ENCODE data around the gene POU6F2. TPM values are rescaled to one million over a fixed set of nuclear protein-coding genes. Genes with fewer than 3 reads are reported as not detected.
A peak's percentile ranks its signal among the peaks of the same experiment; 100 is the strongest.
"Not testable (repeated sequence)": the region's sequence is repeated elsewhere in the genome, so short reads cannot be mapped to it uniquely, and the experiment has no call there.

Gene POU6F2
- total RNA-seq, 1 experiment from 2014 or later, result 0.64 TPM

DNA sequence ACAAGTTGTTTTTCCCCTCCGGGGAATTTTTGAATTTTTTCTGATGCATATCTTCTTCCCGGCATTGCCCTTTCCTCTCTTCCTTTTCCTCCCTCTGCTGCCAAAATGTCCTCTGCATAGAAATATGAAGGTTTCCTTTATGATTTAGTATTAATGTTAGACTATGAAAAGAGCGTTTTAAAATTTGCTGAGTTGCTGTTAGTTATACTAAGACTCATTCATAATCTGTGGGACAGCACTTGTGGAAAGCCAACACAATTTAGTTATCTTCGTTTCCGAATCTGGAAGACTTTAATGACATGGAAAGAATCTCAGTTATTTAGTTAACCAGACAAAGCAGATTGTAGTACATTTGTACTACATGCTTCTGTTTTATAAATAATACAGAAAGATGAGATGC is 25.0 kb downstream of the POU6F2 start:
- CTCF ChIA-PET, result no interaction called here
- TF ChIP-seq, protein P1, sequence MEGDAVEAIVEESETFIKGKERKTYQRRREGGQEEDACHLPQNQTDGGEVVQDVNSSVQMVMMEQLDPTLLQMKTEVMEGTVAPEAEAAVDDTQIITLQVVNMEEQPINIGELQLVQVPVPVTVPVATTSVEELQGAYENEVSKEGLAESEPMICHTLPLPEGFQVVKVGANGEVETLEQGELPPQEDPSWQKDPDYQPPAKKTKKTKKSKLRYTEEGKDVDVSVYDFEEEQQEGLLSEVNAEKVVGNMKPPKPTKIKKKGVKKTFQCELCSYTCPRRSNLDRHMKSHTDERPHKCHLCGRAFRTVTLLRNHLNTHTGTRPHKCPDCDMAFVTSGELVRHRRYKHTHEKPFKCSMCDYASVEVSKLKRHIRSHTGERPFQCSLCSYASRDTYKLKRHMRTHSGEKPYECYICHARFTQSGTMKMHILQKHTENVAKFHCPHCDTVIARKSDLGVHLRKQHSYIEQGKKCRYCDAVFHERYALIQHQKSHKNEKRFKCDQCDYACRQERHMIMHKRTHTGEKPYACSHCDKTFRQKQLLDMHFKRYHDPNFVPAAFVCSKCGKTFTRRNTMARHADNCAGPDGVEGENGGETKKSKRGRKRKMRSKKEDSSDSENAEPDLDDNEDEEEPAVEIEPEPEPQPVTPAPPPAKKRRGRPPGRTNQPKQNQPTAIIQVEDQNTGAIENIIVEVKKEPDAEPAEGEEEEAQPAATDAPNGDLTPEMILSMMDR (IDR thresholded peaks at IDR 0.05; ENCODE audit: unreplicated experiment), result no peak
- no TSS peak for BruUV-seq (replicated peaks)
- no peak overlapping the region for H3K4me3 Mint-ChIP-seq (ENCODE audit: low read depth, unreplicated experiment)
- no peaks in the 10 kb centered on the region for H3K4me1 Mint-ChIP-seq (ENCODE audit: low read depth, unreplicated experiment)
- no peaks in the 10 kb centered on the region for H3K36me3 Mint-ChIP-seq (ENCODE audit: insufficient read depth, unreplicated experiment)
- no peaks in the 10 kb centered on the region for H3K27me3 Mint-ChIP-seq (ENCODE audit: unreplicated experiment)
- H3K9me3 Mint-ChIP-seq (ENCODE audit: low read depth, unreplicated experiment), result no peaks in the 10 kb centered on the region
- DNase-seq, result no peak
- H3K27ac Mint-ChIP-seq (ENCODE audit: unreplicated experiment), result no peak overlapping the region
- intact Hi-C loops (cut with micrococcal nuclease; ENCODE audit: unreplicated experiment), result no loop called here

DNA sequence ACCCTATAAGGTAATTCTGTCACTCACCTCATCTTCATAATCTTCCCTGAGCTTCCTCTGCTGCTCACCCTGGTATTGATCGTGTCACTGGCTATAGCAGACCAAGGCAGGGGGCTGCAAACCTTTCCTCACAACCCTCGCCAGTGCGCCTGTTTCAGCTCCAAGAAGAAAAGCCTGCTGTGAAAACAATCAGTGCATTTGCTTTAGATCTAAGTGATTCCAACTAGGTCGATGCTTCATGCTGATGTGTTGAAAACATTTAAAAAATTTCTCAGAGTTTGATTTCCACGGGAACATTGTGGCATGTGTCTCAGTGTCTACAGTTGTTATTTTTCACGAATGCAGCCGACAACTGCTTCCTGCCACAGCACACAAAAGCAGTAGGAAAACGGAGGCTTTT is 27.3 kb downstream of the POU6F2 start:
- no peak for DNase-seq
- CTCF ChIA-PET, result no interaction called here
- intact Hi-C loops (cut with micrococcal nuclease; ENCODE audit: unreplicated experiment), result no loop called here
- Mint-ChIP-seq H3K36me3 (ENCODE audit: insufficient read depth, unreplicated experiment) (no peaks in the 10 kb centered on the region), H3K27me3 (ENCODE audit: unreplicated experiment) (no peaks in the 10 kb centered on the region), H3K9me3 (ENCODE audit: low read depth, unreplicated experiment) (no peaks in the 10 kb centered on the region), H3K27ac (ENCODE audit: unreplicated experiment) (no peak overlapping the region), H3K4me1 (ENCODE audit: low read depth, unreplicated experiment) (no peaks in the 10 kb centered on the region), H3K4me3 (ENCODE audit: low read depth, unreplicated experiment) (no peak overlapping the region)
- TF ChIP-seq, protein P1 (IDR thresholded peaks at IDR 0.05; ENCODE audit: unreplicated experiment), result no peak
- BruUV-seq (replicated peaks), result no TSS peak

DNA sequence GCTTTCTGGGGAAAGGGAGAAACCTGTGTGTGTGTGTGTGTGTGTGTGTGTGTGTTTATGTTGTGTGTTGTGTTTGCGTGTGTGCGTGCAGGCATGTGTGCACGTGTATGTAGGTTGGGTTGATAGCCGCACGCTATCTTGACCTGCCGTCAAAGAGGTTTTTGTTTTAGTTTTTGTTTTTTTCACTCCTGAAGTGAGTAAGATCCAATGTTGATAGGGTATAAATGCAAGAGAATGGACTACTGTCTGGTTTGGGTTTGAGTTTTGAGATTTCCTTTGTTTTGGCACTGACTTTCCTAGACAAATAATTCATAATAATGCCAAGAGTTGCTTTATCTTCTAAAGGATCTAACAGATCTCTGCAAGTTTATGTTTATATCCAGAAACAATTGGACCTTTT is 27.8 kb downstream of the POU6F2 start:
- intact Hi-C loops (cut with micrococcal nuclease; ENCODE audit: unreplicated experiment), result no loop called here
- TF ChIP-seq, protein P1 (IDR thresholded peaks at IDR 0.05; ENCODE audit: unreplicated experiment), result no peak
- no peaks in the 10 kb centered on the region for H3K4me1 Mint-ChIP-seq (ENCODE audit: low read depth, unreplicated experiment)
- BruUV-seq (replicated peaks), result no TSS peak
- H3K27ac Mint-ChIP-seq (ENCODE audit: unreplicated experiment), result no peak overlapping the region
- no peaks in the 10 kb centered on the region for H3K36me3 Mint-ChIP-seq (ENCODE audit: insufficient read depth, unreplicated experiment)
- CTCF ChIA-PET, result no interaction called here
- H3K4me3 Mint-ChIP-seq (ENCODE audit: low read depth, unreplicated experiment), result no peak overlapping the region
- no peaks in the 10 kb centered on the region for H3K27me3 Mint-ChIP-seq (ENCODE audit: unreplicated experiment)
- DNase-seq, result no peak
- H3K9me3 Mint-ChIP-seq (ENCODE audit: low read depth, unreplicated experiment), result no peaks in the 10 kb centered on the region

DNA sequence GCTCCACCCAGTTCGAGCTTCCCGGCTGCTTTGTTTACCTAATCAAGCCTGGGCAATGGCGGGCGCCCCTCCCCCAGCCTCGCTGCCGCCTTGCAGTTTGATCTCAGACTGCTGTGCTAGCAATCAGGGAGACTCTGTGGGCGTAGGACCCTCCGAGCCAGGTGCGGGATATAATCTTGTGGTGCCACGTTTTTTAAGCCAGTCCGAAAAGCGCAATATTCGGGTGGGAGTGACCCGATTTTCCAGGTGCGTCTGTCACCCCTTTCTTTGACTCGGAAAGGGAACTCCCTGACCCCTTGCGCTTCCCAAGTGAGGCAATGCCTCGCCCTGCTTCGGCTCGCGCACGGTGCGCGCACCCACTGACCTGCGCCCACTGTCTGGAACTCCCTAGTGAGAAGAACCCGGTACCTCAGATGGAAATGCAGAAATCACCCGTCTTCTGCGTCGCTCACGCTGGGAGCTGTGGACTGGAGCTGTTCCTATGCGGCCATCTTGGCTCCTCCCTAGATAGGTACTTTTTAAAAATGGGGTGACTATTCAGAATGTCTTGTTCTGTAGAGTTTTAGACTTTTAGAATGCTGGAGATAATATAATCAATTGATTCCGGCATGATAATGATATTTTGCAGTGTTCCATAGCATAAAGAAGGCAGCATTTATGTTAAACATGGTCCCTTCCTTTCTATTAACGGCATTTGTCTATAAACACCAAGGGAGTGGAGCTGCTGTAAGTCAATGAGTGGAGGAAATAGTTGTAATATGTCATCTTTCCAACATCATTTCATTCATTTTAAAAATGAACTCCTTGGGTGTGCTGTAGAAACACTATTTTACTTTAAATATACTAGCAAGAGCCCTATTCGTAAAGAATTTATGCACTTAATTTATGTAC is 35.6 kb downstream of the POU6F2 start:
- H3K36me3 Mint-ChIP-seq (ENCODE audit: insufficient read depth, unreplicated experiment); H3K9me3 Mint-ChIP-seq (ENCODE audit: low read depth, unreplicated experiment); CTCF ChIA-PET; DNase-seq; H3K27ac Mint-ChIP-seq (ENCODE audit: unreplicated experiment); H3K27me3 Mint-ChIP-seq (ENCODE audit: unreplicated experiment); H3K4me3 Mint-ChIP-seq (ENCODE audit: low read depth, unreplicated experiment); intact Hi-C loops (cut with micrococcal nuclease; ENCODE audit: unreplicated experiment); BruUV-seq (replicated peaks): not testable (repeated sequence)
- peaks cover 22% of the 10 kb centered on the region for H3K4me1 Mint-ChIP-seq (ENCODE audit: low read depth, unreplicated experiment)

DNA sequence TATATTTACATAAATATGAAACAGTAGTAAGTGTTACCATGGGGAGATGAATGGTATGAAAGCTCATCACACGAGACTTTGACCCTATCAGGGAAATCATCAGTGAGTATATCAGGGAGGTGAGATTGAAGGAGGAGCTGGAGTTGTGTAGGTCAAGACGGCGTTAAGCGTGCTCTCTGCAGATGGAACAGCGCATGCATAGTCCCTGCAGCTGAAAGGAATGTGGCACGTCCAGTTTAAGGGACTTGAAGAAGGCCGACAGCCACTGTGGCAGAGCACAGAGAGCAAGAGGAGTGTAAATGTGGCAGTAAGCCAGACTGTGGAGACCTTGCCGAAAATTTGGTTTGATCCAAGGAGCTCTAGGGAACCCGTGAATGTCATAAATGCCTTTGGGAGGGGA is 38.9 kb downstream of the POU6F2 start:
- intact Hi-C loops (cut with micrococcal nuclease; ENCODE audit: unreplicated experiment), result loop anchor here (2.0 to 5.0 kb wide), 3 partner anchors 14 to 219 kb away; no protein-coding TSS in a partner anchor
- peaks cover 25% of the 10 kb centered on the region for H3K4me1 Mint-ChIP-seq (ENCODE audit: low read depth, unreplicated experiment)
- CTCF ChIA-PET, result interaction anchor here (0.9 kb wide), 1 partner anchor 158 kb away, joined by 3 read pairs; no protein-coding TSS in a partner anchor
- TF ChIP-seq, protein P1 (IDR thresholded peaks at IDR 0.05; ENCODE audit: unreplicated experiment), result no peak
- peak overlapping the region; percentile 61 for H3K4me3 Mint-ChIP-seq (ENCODE audit: low read depth, unreplicated experiment)
- DNase-seq, result peak; percentile 87
- H3K9me3 Mint-ChIP-seq (ENCODE audit: low read depth, unreplicated experiment), result no peaks in the 10 kb centered on the region
- H3K27ac Mint-ChIP-seq (ENCODE audit: unreplicated experiment), result peak overlapping the region; percentile 61
- H3K36me3 Mint-ChIP-seq (ENCODE audit: insufficient read depth, unreplicated experiment), result peaks cover 5% of the 10 kb centered on the region
- no peaks in the 10 kb centered on the region for H3K27me3 Mint-ChIP-seq (ENCODE audit: unreplicated experiment)
- no TSS peak for BruUV-seq (replicated peaks)
